ENCODE measurements around the gene ELF5. TPM values are rescaled to one million over a fixed set of nuclear protein-coding genes. Genes with fewer than 3 reads are reported as not detected.

ELF5 gene
- total and polyA plus RNA-seq, 2 of the 13 experiments (the other 11 are each of a cell fraction or from before 2014, with no cell fraction given) = 0.51 to 2.6 TPM

- Histone ChIP-seq H3K27me3 (ENCODE audit: control insufficient read depth in 1 of 2, insufficient read depth in 2 of 2, low read length in 2 of 2) (peaks cover 0 to 11% of the 10 kb centered on the region in 2 experiments; a peak in 3 of 5 replicates), H3K27ac (ENCODE audit: extremely low read length, insufficient read depth, low read length) (no peak overlapping the region), H3K4me1 (ENCODE audit: insufficient read depth, low read length) (no peaks in the 10 kb centered on the region), H3K4me2 (ENCODE audit: low read depth, low read length) (no peak overlapping the region), H3K79me2 (ENCODE audit: insufficient read depth, low read length) (no peaks in the 10 kb centered on the region), H3K36me3 (replicated peaks in 1 of 2; ENCODE audit: control insufficient read depth in 1 of 2, insufficient read depth in 2 of 2, low read length in 2 of 2) (no peaks in the 10 kb centered on the region), H3K9me3 (ENCODE audit: low read length) (no peaks in the 10 kb centered on the region), H2AFZ (ENCODE audit: low read length) (no peak overlapping the region), H3K4me3 (replicated peaks in 1 of 3; ENCODE audit: insufficient read depth in 1 of 3, low read depth in 2 of 3, low read length in 3 of 3) (no peak overlapping the region), H3K9ac (ENCODE audit: insufficient read depth, low read depth, low read length) (no peak overlapping the region), H4K20me1 (ENCODE audit: insufficient read depth, low read length) (no peaks in the 10 kb centered on the region)
- DNase-seq (ENCODE audit: low spot score) (no peak), FAIRE-seq (no peak), ATAC-seq (no peak)
- no TSS peak for BruUV-seq (replicated peaks)
- ChIA-PET CTCF (ENCODE audit: low intra/inter-chr PET ratio, low total read pairs) (no interaction called here), POLR2A (no interaction called here)
- intact Hi-C loops (cut with micrococcal nuclease; ENCODE audit: unreplicated experiment) (no loop called here), in situ Hi-C loops (cut with HindIII; ENCODE audit: extremely low pct_ligation_motif_present, low pct_unique_long_range_greater_than_20kb) (no loop called here)
- 20% methylated on average over 4 of the region's 4 CpGs for WGBS (ENCODE audit: low lambda C conversion rate)
- TF ChIP-seq STAG1 (CRISPR knock-in tag; IDR thresholded peaks at IDR 0.05) (no peak), ASH2L (IDR thresholded peaks at IDR 0.05; ENCODE audit: insufficient read length, low read depth, low read length) (no peak), NR2F1 (CRISPR knock-in tag; IDR thresholded peaks at IDR 0.05) (no peak)
These were observed 45.1 kb upstream of the ELF5 start for GRCh38 chr11:34558673-34559072.

- TF ChIP-seq IKZF5 (CRISPR knock-in tag; IDR thresholded peaks at IDR 0.05) (no peak), KDM5B (CRISPR knock-in tag; IDR thresholded peaks at IDR 0.05; ENCODE audit: borderline replicate concordance) (no peak), HNF4A (CRISPR knock-in tag; IDR thresholded peaks at IDR 0.05) (no peak), TRAFD1 (CRISPR knock-in tag; IDR thresholded peaks at IDR 0.05; ENCODE audit: borderline replicate concordance) (no peak)
- no peaks in the 10 kb centered on the region for H4K20me1 ChIP-seq (ENCODE audit: insufficient read depth, low read length)
- H3K4me2 ChIP-seq (ENCODE audit: low read depth, low read length) = no peak overlapping the region
- ATAC-seq = no peak
- no peak for DNase-seq (ENCODE audit: low spot score)
- H3K79me2 ChIP-seq (ENCODE audit: insufficient read depth, low read length) = no peaks in the 10 kb centered on the region
- H3K9ac ChIP-seq (ENCODE audit: insufficient read depth, low read depth, low read length) = no peak overlapping the region
- POLR2A ChIA-PET = no interaction called here
- no peak for FAIRE-seq
- no peak overlapping the region for H3K27ac ChIP-seq (ENCODE audit: extremely low read length, insufficient read depth, low read length)
- no peaks in the 10 kb centered on the region for H3K36me3 ChIP-seq (replicated peaks in 1 of 2; ENCODE audit: control insufficient read depth in 1 of 2, insufficient read depth in 2 of 2, low read length in 2 of 2)
- no peaks in the 10 kb centered on the region for H3K9me3 ChIP-seq (ENCODE audit: low read length)
- H3K4me3 ChIP-seq (replicated peaks in 1 of 3; ENCODE audit: insufficient read depth in 1 of 3, low read depth in 2 of 3, low read length in 3 of 3) = no peak overlapping the region
- peaks cover 0 to 13% of the 10 kb centered on the region in 2 experiments; a peak in 3 of 5 replicates for H3K27me3 ChIP-seq (ENCODE audit: control insufficient read depth in 1 of 2, insufficient read depth in 2 of 2, low read length in 2 of 2)
- in situ Hi-C loops (cut with HindIII; ENCODE audit: extremely low pct_ligation_motif_present, low pct_unique_long_range_greater_than_20kb) = no loop called here
- WGBS (ENCODE audit: low lambda C conversion rate) = 6% methylated on average over 1 of the region's 1 CpG
- intact Hi-C loops (cut with micrococcal nuclease; ENCODE audit: unreplicated experiment) = no loop called here
- no peak overlapping the region for H2AFZ ChIP-seq (ENCODE audit: low read length)
- BruUV-seq (replicated peaks) = no TSS peak
- no peaks in the 10 kb centered on the region for H3K4me1 ChIP-seq (ENCODE audit: insufficient read depth, low read length)
- CTCF ChIA-PET (ENCODE audit: low intra/inter-chr PET ratio, low total read pairs) = no interaction called here
These were observed 44.6 kb upstream of the ELF5 start for GRCh38 chr11:34558211-34558610.

Data from HepG2 (cell line).